HepG2 (cell line): Measurements from ENCODE around the gene DLL3. TPM values are rescaled to one million over a fixed set of nuclear protein-coding genes. Genes with fewer than 3 reads are reported as not detected.

ENCODE experiments used
- CCAR2 ChIP-seq: fragments of 200-400 bp; formaldehyde crosslinking; optimal IDR thresholded peaks from 2 replicates; pipeline ENCODE3; 2018; ENCODE audit warnings: low read depth, mild to moderate bottlenecking, low read length, moderate library complexity
- CREM ChIP-seq, 2 experiments: sonication (generic) in 1 of 2; formaldehyde crosslinking in 1 of 2; IDR thresholded peaks; 2 replicates each; pipeline versions ENCODE4 v1.4.0 to v1.6.1; 2016 to 2020; ENCODE audit warnings: antibody characterized with exemption in 1 of 2, mild to moderate bottlenecking in 1 of 2, missing genetic modification reagents in 1 of 2
- FOSL2 ChIP-seq: sonication (generic); formaldehyde crosslinking; IDR thresholded peaks from 2 replicates; pipeline ENCODE4 v1.4.0; 2020; ENCODE audit warnings: missing genetic modification reagents
- IRF2 ChIP-seq: IDR thresholded peaks from 2 replicates; pipeline ENCODE4 v1.6.1; 2018; ENCODE audit warnings: missing genetic modification reagents, missing compliant biosample characterization
- ISL2 ChIP-seq: sonication (generic); formaldehyde crosslinking; IDR thresholded peaks from 2 replicates; pipeline ENCODE4 v1.5.0; 2020; ENCODE audit warnings: missing genetic modification reagents
- JUN ChIP-seq: sonication (generic); formaldehyde crosslinking; IDR thresholded peaks from 2 replicates; pipeline ENCODE4 v1.4.0; 2020; ENCODE audit warnings: mild to moderate bottlenecking, missing genetic modification reagents
- RBFOX2 ChIP-seq: fragments of 200-400 bp; formaldehyde crosslinking; IDR thresholded peaks from 2 replicates; pipeline ENCODE4 v1.6.1; 2017; ENCODE audit warnings: low read depth, mild to moderate bottlenecking, low read length
- SP2 ChIP-seq: sonication (generic); formaldehyde crosslinking; IDR thresholded peaks from 2 replicates; pipeline ENCODE4 v1.5.1; 2020; ENCODE audit warnings: mild to moderate bottlenecking, missing genetic modification reagents
- YY1 ChIP-seq: IDR thresholded peaks from 2 replicates; pipeline ENCODE4 v1.6.1; 2011; ENCODE audit warnings: low read length, low read depth, moderate library complexity, mild to moderate bottlenecking; ENCODE audit not compliant: insufficient read depth, insufficient replicate concordance
- ZNF616 ChIP-seq: sonication (generic); formaldehyde crosslinking; IDR thresholded peaks from 2 replicates; pipeline ENCODE4 v1.5.0; 2020; ENCODE audit warnings: low read depth, mild to moderate bottlenecking, missing genetic modification reagents
- polyA plus RNA-seq, 8 experiments: library from polyadenylated mRNA; depleted of rRNA in 3 of 8; stranded (reverse) in 7 of 8; unstranded in 1 of 8; fragments of >200 nt; fragmentation: Illumina TruSeq in 4 of 8; extraction: Trizol in 4 of 8; gene quantifications; 2 replicates each; pipeline versions ENCODE4 v1.2.1 to v1.2.3, GENCODE V29; 2011 to 2016; ENCODE audit warnings: low read depth in 4 of 8, missing spikeins in 1 of 8, mixed read lengths in 1 of 8; ENCODE audit not compliant: insufficient read depth in 1 of 8
- total RNA-seq, 5 experiments: library from RNA; depleted of rRNA; stranded (reverse); fragments of >200 nt; fragmentation: Illumina TruSeq; extraction: Trizol; gene quantifications; 2 replicates each; pipeline ENCODE4 v1.2.3, GENCODE V29; 2016; ENCODE audit warnings: low read depth in 1 of 5
- TF ChIP-seq, protein P1 (sequence below): sonication (generic); formaldehyde crosslinking; IDR thresholded peaks from 2 replicates; pipeline ENCODE4 v1.5.0; 2020; ENCODE audit warnings: mild to moderate bottlenecking, missing genetic modification reagents, borderline replicate concordance
- TF ChIP-seq, protein P2 (sequence below): sonication (generic); formaldehyde crosslinking; IDR thresholded peaks from 2 replicates; pipeline ENCODE4 v1.4.0; 2020; ENCODE audit warnings: low read depth, mild to moderate bottlenecking, missing genetic modification reagents
- TF ChIP-seq, protein P3 (sequence below), 2 experiments: fragments of 450-650 bp in 1 of 2; sonication (generic) in 1 of 2; formaldehyde crosslinking; IDR thresholded peaks; 2 replicates each; pipeline versions ENCODE4 v1.5.0 to v1.8.0; 2020 to 2022; ENCODE audit warnings: mild to moderate bottlenecking in 1 of 2, missing genetic modification reagents in 1 of 2
- TF ChIP-seq, protein P4 (sequence below): sonication (generic); formaldehyde crosslinking; IDR thresholded peaks from 2 replicates; pipeline ENCODE4 v1.8.1; 2023; ENCODE audit warnings: mild to moderate bottlenecking, missing genetic modification reagents, borderline replicate concordance
- TF ChIP-seq, protein P5 (sequence below): sonication (generic); formaldehyde crosslinking; IDR thresholded peaks from 2 replicates; pipeline ENCODE4 v1.5.0; 2020; ENCODE audit warnings: mild to moderate bottlenecking, missing genetic modification reagents

Gene DLL3
- total and polyA plus RNA-seq, 2 of the 13 experiments (the other 11 are each of a cell fraction or from before 2014, with no cell fraction given), result 0.35 to 0.55 TPM

DNA sequence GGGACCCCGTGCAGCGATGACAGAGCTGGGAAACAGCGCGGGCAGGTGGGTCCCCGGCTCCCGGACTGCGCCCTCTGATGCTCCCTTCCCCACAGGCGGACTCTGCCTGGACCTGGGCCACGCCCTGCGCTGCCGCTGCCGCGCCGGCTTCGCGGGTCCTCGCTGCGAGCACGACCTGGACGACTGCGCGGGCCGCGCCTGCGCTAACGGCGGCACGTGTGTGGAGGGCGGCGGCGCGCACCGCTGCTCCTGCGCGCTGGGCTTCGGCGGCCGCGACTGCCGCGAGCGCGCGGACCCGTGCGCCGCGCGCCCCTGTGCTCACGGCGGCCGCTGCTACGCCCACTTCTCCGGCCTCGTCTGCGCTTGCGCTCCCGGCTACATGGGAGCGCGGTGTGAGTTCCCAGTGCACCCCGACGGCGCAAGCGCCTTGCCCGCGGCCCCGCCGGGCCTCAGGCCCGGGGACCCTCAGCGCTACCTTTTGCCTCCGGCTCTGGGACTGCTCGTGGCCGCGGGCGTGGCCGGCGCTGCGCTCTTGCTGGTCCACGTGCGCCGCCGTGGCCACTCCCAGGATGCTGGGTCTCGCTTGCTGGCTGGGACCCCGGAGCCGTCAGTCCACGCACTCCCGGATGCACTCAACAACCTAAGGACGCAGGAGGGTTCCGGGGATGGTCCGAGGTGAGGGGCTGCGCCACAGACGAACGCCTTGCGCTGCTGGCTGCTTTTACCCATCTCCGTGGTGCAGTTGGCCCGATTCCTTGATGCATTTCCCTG lies 8.4 kb downstream of the DLL3 start (continued):
- TF ChIP-seq, protein P1, sequence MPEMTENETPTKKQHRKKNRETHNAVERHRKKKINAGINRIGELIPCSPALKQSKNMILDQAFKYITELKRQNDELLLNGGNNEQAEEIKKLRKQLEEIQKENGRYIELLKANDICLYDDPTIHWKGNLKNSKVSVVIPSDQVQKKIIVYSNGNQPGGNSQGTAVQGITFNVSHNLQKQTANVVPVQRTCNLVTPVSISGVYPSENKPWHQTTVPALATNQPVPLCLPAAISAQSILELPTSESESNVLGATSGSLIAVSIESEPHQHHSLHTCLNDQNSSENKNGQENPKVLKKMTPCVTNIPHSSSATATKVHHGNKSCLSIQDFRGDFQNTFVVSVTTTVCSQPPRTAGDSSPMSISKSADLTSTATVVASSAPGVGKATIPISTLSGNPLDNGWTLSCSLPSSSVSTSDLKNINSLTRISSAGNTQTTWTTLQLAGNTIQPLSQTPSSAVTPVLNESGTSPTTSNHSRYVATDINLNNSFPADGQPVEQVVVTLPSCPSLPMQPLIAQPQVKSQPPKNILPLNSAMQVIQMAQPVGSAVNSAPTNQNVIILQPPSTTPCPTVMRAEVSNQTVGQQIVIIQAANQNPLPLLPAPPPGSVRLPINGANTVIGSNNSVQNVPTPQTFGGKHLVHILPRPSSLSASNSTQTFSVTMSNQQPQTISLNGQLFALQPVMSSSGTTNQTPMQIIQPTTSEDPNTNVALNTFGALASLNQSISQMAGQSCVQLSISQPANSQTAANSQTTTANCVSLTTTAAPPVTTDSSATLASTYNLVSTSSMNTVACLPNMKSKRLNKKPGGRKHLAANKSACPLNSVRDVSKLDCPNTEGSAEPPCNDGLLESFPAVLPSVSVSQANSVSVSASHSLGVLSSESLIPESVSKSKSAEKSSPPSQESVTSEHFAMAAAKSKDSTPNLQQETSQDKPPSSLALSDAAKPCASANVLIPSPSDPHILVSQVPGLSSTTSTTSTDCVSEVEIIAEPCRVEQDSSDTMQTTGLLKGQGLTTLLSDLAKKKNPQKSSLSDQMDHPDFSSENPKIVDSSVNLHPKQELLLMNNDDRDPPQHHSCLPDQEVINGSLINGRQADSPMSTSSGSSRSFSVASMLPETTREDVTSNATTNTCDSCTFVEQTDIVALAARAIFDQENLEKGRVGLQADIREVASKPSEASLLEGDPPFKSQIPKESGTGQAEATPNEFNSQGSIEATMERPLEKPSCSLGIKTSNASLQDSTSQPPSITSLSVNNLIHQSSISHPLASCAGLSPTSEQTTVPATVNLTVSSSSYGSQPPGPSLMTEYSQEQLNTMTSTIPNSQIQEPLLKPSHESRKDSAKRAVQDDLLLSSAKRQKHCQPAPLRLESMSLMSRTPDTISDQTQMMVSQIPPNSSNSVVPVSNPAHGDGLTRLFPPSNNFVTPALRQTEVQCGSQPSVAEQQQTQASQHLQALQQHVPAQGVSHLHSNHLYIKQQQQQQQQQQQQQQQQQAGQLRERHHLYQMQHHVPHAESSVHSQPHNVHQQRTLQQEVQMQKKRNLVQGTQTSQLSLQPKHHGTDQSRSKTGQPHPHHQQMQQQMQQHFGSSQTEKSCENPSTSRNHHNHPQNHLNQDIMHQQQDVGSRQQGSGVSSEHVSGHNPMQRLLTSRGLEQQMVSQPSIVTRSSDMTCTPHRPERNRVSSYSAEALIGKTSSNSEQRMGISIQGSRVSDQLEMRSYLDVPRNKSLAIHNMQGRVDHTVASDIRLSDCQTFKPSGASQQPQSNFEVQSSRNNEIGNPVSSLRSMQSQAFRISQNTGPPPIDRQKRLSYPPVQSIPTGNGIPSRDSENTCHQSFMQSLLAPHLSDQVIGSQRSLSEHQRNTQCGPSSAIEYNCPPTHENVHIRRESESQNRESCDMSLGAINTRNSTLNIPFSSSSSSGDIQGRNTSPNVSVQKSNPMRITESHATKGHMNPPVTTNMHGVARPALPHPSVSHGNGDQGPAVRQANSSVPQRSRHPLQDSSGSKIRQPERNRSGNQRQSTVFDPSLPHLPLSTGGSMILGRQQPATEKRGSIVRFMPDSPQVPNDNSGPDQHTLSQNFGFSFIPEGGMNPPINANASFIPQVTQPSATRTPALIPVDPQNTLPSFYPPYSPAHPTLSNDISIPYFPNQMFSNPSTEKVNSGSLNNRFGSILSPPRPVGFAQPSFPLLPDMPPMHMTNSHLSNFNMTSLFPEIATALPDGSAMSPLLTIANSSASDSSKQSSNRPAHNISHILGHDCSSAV, result no peak
- TF ChIP-seq, protein P2, sequence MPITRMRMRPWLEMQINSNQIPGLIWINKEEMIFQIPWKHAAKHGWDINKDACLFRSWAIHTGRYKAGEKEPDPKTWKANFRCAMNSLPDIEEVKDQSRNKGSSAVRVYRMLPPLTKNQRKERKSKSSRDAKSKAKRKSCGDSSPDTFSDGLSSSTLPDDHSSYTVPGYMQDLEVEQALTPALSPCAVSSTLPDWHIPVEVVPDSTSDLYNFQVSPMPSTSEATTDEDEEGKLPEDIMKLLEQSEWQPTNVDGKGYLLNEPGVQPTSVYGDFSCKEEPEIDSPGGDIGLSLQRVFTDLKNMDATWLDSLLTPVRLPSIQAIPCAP, result no peak; the same call in 1 of the 2 replicates
- TF ChIP-seq FOSL2 (CRISPR knock-in tag) (no peak), JUN (CRISPR knock-in tag) (peak; percentile 66), YY1 (peak; percentile 22), CREM (IDR thresholded peaks at IDR 0.05) (no peak), CREM (CRISPR knock-in tag; IDR thresholded peaks at IDR 0.05) (no peak), RBFOX2 (peak; percentile 70), ISL2 (CRISPR knock-in tag) (peak; percentile 66), ZNF616 (CRISPR knock-in tag) (peak; percentile 98), CCAR2 (no peak), IRF2 (CRISPR knock-in tag) (no peak; the same call in 1 of the 2 replicates), SP2 (CRISPR knock-in tag) (peak; percentile 26; the same call in 1 of the 2 replicates)
- TF ChIP-seq, protein P3, sequence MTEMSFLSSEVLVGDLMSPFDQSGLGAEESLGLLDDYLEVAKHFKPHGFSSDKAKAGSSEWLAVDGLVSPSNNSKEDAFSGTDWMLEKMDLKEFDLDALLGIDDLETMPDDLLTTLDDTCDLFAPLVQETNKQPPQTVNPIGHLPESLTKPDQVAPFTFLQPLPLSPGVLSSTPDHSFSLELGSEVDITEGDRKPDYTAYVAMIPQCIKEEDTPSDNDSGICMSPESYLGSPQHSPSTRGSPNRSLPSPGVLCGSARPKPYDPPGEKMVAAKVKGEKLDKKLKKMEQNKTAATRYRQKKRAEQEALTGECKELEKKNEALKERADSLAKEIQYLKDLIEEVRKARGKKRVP (CRISPR knock-in tag; IDR thresholded peaks at IDR 0.05), result peak in 1 of 2 experiments; percentile 78; a peak in 2 of 4 replicates
- TF ChIP-seq, protein P4, sequence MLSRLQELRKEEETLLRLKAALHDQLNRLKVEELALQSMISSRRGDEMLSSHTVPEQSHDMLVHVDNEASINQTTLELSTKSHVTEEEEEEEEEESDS (CRISPR knock-in tag), result peak; percentile 79; the same call in 1 of the 2 replicates
- TF ChIP-seq, protein P5, sequence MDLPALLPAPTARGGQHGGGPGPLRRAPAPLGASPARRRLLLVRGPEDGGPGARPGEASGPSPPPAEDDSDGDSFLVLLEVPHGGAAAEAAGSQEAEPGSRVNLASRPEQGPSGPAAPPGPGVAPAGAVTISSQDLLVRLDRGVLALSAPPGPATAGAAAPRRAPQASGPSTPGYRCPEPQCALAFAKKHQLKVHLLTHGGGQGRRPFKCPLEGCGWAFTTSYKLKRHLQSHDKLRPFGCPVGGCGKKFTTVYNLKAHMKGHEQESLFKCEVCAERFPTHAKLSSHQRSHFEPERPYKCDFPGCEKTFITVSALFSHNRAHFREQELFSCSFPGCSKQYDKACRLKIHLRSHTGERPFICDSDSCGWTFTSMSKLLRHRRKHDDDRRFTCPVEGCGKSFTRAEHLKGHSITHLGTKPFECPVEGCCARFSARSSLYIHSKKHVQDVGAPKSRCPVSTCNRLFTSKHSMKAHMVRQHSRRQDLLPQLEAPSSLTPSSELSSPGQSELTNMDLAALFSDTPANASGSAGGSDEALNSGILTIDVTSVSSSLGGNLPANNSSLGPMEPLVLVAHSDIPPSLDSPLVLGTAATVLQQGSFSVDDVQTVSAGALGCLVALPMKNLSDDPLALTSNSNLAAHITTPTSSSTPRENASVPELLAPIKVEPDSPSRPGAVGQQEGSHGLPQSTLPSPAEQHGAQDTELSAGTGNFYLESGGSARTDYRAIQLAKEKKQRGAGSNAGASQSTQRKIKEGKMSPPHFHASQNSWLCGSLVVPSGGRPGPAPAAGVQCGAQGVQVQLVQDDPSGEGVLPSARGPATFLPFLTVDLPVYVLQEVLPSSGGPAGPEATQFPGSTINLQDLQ (CRISPR knock-in tag), result peak; percentile 93
